T1000 (cell line): ENCODE measurements around the gene PPM1D.
"Not testable (repeated sequence)": the region's sequence is repeated elsewhere in the genome, so short reads cannot be mapped to it uniquely, and the experiment has no call there.

Experiments used
- DNase-seq: peaks from one replicate; lab custom pipeline; 2025; ENCODE audit warnings: mixed read lengths; lab: John Stamatoyannopoulos, UW

PPM1D gene

GRCh38 chr17:60599620-60600489 is at the start of gene PPM1D:
PPM1D (plus strand) TSS chr17:60600193; CDS start chr17:60600415, 222 bp downstream.
- peak; percentile 100 for DNase-seq

GRCh38 chr17:60552255-60552654 is 47.7 kb upstream of the PPM1D start:
- not testable (repeated sequence) for DNase-seq

DNA sequence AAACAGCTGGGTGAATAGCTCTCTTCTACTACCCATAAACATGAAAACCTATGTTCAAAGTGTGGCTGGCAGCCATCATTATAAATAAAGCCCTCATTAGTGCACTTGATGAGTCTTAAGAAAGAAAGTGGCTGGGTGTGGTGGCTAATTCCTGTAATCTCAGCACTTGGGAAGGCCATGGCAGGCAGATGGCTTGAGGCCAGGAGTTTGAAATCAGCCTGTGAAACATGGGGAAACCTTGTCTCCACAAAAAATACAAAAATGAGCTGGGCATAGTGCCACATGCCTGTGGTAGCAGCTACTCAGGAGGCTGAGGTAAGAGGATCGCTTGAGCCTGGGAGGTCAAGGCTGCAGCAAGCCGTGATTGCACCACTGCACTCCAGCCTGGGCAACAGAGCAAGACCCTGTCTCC is 45.6 kb upstream of the PPM1D start:
- DNase-seq: peak; percentile 36

DNA sequence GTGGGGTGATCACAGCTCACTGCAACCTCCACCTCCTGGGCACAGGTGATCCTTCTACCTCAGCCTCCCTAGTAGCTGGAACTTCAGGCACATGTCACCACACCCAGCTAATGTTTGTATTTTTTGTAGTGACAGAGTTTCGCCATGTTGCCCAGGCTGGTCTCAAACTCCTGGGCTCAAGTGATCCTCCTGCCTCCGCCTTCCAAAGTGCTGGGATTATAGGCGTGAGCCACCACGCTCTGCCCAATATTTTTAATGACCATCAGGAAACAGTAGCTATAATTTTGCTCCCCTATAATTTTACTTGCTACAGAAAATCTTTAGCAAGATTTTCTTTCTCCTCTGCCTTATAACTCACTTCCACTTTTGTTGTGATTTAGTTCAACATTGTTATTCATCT is 44.2 kb upstream of the PPM1D start:
- DNase-seq: no peak

DNA sequence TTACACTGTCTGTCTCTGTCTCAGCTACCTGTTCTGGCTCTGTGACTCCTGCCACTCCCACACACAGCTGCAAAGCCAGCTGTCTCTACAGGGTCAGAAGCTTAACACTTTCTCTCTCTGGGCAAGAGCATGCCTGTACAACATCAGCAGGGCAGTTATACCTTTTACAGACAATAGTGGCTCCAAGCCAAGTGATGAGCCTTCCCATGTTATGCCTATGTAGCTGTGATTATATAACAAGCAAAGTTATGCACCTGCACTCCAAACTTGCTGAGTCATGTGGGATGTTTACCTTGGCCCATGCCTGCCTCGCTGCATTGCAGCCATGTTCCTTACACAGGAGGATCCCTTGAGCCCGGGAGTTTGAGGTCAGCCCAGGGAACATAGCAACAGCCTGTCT is 42.2 kb upstream of the PPM1D start:
- DNase-seq: peak; percentile 17

GRCh38 chr17:60559659-60559994 is 40.4 kb upstream of the PPM1D start:
- no peak for DNase-seq

DNA sequence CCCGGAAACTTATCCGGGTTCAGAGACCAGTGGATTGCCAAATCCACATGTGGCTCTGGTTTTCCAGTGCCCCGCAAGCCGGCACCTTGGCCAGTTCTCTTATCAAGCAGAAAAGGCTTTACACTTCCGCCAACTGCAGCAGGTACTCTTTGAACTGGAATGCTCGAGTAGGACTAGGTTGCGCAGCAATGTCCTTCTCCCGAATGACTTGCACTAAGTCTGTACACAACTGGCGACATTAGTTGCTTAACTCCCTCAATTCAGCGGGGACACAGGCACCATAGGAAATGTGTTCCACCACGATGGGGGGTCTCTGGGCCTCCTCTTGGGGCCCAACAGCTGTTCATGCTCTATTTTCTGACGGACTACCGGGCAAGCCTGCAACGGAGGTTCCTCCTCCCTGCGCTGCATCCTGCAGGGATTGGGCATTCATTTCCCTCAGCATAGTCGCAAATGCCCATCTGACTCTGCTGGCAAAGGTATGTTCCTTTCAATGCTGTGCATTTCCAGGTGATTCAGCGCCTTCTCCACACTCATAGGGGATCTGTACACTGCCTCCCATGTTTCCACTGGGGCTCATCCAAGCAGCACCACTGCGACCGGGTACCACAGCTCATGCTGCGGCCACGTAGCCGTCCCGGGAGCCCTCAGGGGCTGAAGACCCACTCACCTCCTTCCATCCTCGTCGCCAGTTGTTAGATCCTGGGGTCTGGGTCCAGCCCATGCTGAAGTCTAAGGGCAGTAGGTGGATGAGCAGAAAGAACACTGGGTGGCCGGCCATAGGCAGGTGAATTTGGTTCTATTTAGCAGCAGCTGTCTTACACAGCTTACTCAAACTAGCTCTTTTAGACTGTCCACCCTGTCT is 39.8 kb upstream of the PPM1D start:
- no peak for DNase-seq

DNA sequence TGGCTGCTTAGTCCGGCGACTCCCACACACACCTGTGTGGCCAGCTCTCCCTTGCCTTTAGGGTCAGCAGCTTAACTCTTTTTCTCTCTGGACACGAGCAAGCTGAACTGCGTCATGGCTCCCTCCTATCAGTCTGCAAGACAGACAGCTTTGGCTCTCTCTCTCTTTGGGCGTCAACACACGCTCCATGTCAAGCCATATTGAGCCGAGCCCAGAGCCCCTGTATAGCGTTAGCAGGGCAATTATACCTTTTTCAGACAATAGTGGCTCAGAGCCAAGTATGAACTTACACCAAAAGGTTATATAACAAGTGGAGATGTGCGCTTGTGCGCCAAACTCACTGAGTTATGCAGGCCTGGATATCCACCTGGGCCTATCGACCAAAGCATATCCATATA is 39.1 kb upstream of the PPM1D start:
- DNase-seq: no peak

DNA sequence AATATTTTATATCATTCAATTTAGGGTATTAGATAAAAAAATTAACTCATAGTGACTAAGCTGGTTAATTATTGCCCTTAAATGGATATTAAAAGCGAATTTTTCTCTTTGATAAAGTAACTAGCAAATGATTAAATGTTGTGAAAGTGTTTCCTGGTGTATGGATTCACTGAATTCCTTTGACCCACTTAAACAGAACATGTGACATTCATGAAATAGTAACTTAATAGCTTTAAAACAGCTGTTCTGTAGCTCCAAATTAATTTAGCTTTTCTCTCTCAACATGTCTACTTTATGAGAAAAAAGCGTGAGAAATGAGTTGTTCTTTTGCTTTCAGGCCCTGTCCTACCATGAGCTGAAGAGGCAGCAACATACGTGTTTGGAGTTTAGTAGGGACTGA is 37.6 kb upstream of the PPM1D start:
- DNase-seq: no peak

- no peak for DNase-seq
Measured at GRCh38 chr17:60563743-60564142, 36.2 kb upstream of the PPM1D start.

GRCh38 chr17:60565233-60565632 is 34.8 kb upstream of the PPM1D start:
- DNase-seq: no peak

DNA sequence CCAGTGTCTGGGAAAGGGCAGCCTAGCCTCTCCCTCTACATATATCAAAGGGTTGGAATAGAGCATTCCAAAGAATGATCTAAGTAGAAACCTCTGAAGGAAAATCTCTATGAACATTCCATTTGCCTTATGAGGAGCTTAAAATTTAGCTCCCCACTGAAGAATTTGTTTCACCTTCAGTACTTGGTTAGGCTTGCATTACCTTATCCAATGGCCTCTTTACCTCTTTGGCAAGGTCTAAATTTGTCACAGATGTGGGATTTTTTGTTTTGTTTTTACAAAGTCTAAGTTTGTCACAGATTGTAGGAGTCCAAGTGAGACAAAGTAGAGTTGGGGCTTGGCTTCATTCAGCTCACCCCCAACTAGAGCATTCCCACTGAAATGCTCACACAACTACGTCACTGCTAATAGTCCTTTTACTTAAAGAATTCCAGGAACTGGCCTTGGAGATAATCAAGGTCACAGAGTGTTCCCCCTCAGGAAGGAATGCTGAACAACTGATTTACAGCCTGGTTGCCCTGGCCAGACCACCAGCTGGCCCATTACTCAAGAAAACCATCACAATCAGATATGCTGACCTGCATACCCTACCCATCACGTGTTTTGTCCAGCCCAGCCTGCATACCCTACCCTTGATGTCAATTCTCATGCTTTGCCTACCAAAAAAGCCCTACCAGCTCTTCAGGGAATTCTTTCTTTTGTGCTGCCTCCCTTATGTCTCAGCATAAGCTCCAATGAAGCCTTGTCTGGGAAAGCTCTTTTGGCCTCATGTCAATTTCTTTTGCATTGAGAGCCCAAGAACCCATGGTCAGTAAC is 26.5 kb upstream of the PPM1D start:
- DNase-seq: no peak

GRCh38 chr17:60577147-60577915 is 22.7 kb upstream of the PPM1D start:
- DNase-seq: no peak

DNA sequence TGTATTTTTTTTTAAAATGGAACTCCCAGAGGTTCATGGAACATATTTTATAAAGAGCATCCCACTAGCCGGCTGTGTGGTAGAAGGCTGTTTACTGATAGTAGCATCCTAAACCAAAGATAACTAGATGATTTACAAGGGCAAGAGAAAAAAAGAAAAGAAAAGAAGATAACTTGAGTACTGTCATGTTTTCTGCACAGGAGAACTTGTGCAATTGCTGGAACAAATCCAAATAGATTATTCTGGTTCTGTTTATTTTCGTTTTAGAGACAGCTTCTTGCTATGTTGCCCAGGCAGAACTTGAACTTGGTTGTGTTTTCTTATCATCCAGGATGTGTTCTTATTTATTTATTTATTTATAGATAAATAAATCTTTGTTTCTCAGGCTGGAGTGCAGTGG is 20.9 kb upstream of the PPM1D start:
- DNase-seq: no peak

GRCh38 chr17:60579551-60579950 is 20.4 kb upstream of the PPM1D start:
- DNase-seq: no peak

GRCh38 chr17:60583008-60583407 is 17.0 kb upstream of the PPM1D start:
- DNase-seq: no peak

DNA sequence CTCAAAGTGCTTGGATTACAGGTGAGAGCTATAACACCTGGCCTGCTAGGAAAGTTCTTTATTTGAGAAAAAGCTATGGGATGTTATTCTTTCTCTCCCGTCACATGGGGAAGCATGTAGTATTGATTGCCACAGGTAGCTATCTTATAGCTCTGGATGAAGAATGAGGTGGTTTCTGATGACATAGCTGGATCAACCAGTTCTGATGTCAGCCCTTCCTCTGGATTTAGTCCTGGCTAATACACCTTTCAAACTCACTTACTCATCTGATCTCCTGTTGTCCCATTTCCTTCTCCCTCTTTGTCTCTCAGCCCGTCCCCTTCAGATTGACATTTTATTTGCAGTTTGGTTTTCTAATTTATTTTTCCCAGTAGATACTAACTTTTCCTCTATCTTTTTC is 14.1 kb upstream of the PPM1D start:
- no peak for DNase-seq

- no peak for DNase-seq
Measured at GRCh38 chr17:60586288-60586974, 13.6 kb upstream of the PPM1D start.

DNA sequence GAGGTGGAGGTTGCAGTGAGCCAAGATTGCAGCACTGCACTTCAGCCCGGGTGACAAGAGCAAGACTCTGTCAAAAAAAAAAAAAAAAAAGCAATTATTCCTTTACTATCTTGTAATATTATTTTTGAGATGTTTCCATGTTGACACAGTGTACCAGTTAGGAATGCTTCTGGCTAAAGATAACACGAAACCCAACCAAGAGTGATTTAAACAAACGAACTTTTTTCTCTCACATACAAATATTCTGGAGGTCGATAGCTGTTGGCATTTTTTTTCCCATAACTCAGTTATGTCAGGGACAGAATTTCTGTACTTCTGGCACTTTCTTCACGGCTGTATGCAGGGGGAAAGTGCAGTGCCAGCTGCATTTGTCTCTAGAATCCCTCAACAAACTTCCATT is 9.9 kb upstream of the PPM1D start:
- DNase-seq: no peak

GRCh38 chr17:60592750-60593149 is 7.2 kb upstream of the PPM1D start:
- no peak for DNase-seq
